Activated naive CD8-positive, alpha-beta T cell treated with anti-CD3 and anti-CD28 coated beads, Interleukin-2, amount 50 U/mL, for 24 hours (primary cell): ENCODE data around the gene NUP160.
"Not testable (repeated sequence)": the region's sequence is repeated elsewhere in the genome, so short reads cannot be mapped to it uniquely, and the experiment has no call there.

Experiments
- ATAC-seq: fragments of 150-1000 bp; cut with Tn5 transposase; one replicate; pipeline ENCODE4 v1.10.0; 2021
- DNase-seq: peaks from one replicate; pipeline ENCODE4 v3.0.0; 2021
- H3K27ac Mint-ChIP-seq: one replicate; pipeline ENCODE4 v1.8.0; 2021; ENCODE audit warnings: mild to moderate bottlenecking, mixed read lengths
- H3K27me3 Mint-ChIP-seq: one replicate; pipeline ENCODE4 v1.8.0; 2021; ENCODE audit warnings: mixed read lengths
- H3K36me3 Mint-ChIP-seq: one replicate; pipeline ENCODE4 v1.8.0; 2021; ENCODE audit warnings: low read depth, mixed read lengths
- H3K4me1 Mint-ChIP-seq: one replicate; pipeline ENCODE4 v1.8.0; 2021; ENCODE audit warnings: mixed read lengths
- H3K4me3 Mint-ChIP-seq: one replicate; pipeline ENCODE4 v1.8.0; 2021; ENCODE audit warnings: mild to moderate bottlenecking, moderate library complexity, mixed read lengths
- H3K9me3 Mint-ChIP-seq: one replicate; pipeline ENCODE4 v1.8.0; 2021; ENCODE audit warnings: mixed read lengths

NUP160 gene

DNA sequence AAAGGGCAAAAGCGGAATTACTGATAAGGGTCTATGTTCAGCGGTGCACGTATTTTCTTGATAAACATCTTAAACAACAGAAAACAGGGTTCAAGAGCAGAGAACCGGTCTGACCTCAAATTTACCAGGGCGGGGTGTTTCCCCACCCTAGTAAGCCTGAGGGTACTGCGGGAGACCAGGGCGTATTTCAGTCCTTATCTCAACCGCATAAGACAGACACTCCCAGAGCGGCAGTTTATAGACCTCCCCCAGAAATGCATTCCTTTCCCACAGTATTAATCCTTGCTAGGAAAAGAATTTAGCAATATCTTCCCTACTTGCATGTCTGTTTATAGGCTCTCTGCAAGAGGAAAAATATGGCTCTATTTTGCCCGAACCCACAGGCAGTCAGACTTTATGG is 27.7 kb upstream of the NUP160 start:
- peaks cover 22% of the 10 kb centered on the region for H3K9me3 Mint-ChIP-seq
- not testable (repeated sequence) for ATAC-seq, H3K4me1 Mint-ChIP-seq, H3K4me3 Mint-ChIP-seq, H3K36me3 Mint-ChIP-seq, H3K27me3 Mint-ChIP-seq, DNase-seq, H3K27ac Mint-ChIP-seq

- H3K27me3 Mint-ChIP-seq, result no peaks in the 10 kb centered on the region
- DNase-seq (no peak), ATAC-seq (no peak)
- peaks cover 10% of the 10 kb centered on the region for H3K4me1 Mint-ChIP-seq
- peaks cover 1% of the 10 kb centered on the region for H3K36me3 Mint-ChIP-seq
- H3K27ac Mint-ChIP-seq, result no peak overlapping the region
- no peaks in the 10 kb centered on the region for H3K9me3 Mint-ChIP-seq
- H3K4me3 Mint-ChIP-seq, result no peak overlapping the region
Measured at GRCh38 chr11:47870404-47870803, 22.3 kb upstream of the NUP160 start.

- Mint-ChIP-seq H3K27ac (no peak overlapping the region), H3K27me3 (no peaks in the 10 kb centered on the region), H3K4me3 (no peak overlapping the region), H3K36me3 (peaks cover 1% of the 10 kb centered on the region), H3K9me3 (no peaks in the 10 kb centered on the region), H3K4me1 (peaks cover 15% of the 10 kb centered on the region)
- DNase-seq, result no peak
- ATAC-seq, result no peak
Measured at GRCh38 chr11:47869544-47870393, 21.6 kb upstream of the NUP160 start.

DNA sequence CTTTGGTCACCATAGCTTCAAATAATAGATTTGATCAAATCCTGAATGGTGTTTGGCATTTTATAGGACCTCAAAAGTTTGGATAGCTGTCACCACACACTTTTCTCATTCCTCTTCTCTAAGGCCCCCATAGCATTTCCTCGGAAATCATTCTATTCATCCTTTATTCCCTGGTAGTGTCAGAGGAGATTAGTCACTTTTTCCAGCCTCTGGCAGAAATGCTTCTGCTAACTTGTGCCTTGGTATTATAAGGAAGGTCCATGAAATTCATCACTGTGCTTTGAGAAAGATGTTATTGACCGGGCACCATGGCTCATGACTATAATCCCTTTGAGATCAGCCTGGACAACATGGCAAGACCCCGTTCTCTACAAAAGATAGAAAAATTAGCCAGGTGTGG is 19.7 kb upstream of the NUP160 start:
- H3K4me3 Mint-ChIP-seq, result no peak overlapping the region
- ATAC-seq, result no peak
- no peak for DNase-seq
- no peaks in the 10 kb centered on the region for H3K36me3 Mint-ChIP-seq
- H3K4me1 Mint-ChIP-seq, result peaks cover 31% of the 10 kb centered on the region
- H3K27ac Mint-ChIP-seq, result no peak overlapping the region
- no peaks in the 10 kb centered on the region for H3K27me3 Mint-ChIP-seq
- H3K9me3 Mint-ChIP-seq, result no peaks in the 10 kb centered on the region

DNA sequence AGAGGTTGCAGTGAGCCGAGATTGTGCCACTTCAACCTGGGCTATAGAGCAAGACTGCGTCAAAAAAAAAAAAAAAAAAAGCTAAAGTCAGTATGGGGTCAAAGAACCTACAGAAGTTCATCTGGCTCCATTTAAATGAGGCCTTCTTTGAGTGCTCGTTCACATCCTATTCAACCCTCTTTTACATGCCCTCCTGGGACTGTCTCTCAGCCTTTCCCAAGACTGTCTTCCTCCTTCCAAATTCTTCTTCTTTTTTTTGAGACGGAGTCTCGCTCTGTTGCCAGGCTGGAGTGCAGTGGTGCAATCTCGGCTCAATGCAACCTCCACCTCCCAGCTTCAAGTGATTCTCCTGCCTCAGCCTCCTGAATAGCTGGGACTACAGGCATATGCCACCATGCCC is 18.7 kb upstream of the NUP160 start:
- H3K4me1 Mint-ChIP-seq, result peaks cover 39% of the 10 kb centered on the region
- H3K27me3 Mint-ChIP-seq, result not testable (repeated sequence)

GRCh38 chr11:47864901-47865300 is 16.8 kb upstream of the NUP160 start:
- H3K9me3 Mint-ChIP-seq, result no peaks in the 10 kb centered on the region
- ATAC-seq (no peak), DNase-seq (no peak)
- peaks cover 45% of the 10 kb centered on the region for H3K4me1 Mint-ChIP-seq
- no peaks in the 10 kb centered on the region for H3K27me3 Mint-ChIP-seq
- no peaks in the 10 kb centered on the region for H3K36me3 Mint-ChIP-seq
- H3K27ac Mint-ChIP-seq, result no peak overlapping the region
- peak overlapping the region; percentile 43 for H3K4me3 Mint-ChIP-seq

More for the DNA sequence above, 18.7 kb upstream of the NUP160 start:
- not testable (repeated sequence) for H3K4me3 Mint-ChIP-seq, H3K27ac Mint-ChIP-seq, DNase-seq, ATAC-seq, H3K9me3 Mint-ChIP-seq, H3K36me3 Mint-ChIP-seq

DNA sequence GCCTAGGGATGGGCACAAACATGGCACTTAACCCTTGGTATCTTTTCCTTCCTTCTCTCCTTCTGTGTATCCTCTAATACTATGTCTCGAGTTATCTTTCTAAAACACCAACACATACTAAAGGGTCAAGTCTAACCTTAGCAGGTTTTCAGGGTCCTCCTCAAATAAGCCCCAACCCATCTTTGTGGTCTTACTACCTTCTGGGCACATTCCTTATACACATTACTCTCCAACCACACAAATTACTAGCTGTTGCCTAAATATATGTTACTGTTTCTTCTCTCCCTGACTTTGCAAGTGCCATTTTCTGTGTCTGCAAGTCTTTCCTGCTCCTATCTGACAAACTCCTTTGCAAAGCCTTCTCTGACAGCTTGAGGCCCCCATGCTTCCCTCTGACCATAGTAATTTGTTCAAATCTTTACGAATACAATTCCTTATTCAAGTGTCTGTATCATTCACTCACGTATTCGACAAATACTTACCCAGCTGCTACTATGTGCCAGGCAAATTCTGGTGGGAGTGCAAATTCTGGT is 15.8 kb upstream of the NUP160 start:
- Mint-ChIP-seq H3K27ac (no peak overlapping the region), H3K4me1 (peaks cover 37% of the 10 kb centered on the region), H3K9me3 (no peaks in the 10 kb centered on the region), H3K27me3 (no peaks in the 10 kb centered on the region), H3K4me3 (no peak overlapping the region), H3K36me3 (no peaks in the 10 kb centered on the region)
- ATAC-seq (no peak), DNase-seq (no peak)

DNA sequence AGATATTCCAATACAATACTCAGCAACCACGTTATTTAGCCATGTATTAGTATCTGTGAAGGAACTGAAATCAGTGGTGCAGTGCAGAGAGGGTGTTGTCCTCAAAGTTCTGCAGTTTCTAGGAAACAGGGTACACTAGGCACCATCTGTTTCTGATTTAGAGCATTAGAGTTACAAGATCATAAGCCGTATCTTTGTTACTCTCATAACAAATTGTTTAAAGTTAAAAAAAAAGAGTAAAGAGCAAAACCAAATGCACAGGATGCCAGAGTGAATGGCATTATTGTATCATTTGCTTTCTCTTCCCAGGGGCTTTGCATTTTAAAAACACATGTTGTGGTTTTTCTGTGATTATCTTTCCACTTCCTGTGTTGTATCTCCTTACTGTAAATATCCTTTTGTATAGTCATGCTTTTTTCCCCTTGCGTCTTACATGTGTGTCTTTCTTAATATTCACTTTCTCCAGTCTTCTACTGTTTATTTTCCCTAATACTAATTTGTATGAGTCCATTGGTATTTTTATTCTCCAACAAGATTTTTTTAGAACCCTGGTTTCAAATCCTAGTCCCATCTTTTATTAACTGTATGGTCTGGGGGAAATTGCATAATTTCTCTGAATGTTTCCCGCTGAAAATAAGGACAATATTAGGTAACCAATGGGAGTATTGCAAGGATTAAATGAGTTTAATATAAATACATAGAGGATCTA is 15.2 kb upstream of the NUP160 start:
- H3K36me3 Mint-ChIP-seq, result no peaks in the 10 kb centered on the region
- no peaks in the 10 kb centered on the region for H3K9me3 Mint-ChIP-seq
- H3K27ac Mint-ChIP-seq, result no peak overlapping the region
- peaks cover 36% of the 10 kb centered on the region for H3K4me1 Mint-ChIP-seq
- ATAC-seq, result peak; percentile 52
- H3K4me3 Mint-ChIP-seq, result no peak overlapping the region
- no peaks in the 10 kb centered on the region for H3K27me3 Mint-ChIP-seq
- DNase-seq, result no peak

- H3K27ac Mint-ChIP-seq, result peak overlapping the region; percentile 30
- H3K36me3 Mint-ChIP-seq, result no peaks in the 10 kb centered on the region
- H3K9me3 Mint-ChIP-seq, result no peaks in the 10 kb centered on the region
- no peak overlapping the region for H3K4me3 Mint-ChIP-seq
- DNase-seq (no peak), ATAC-seq (peak; percentile 43)
- peaks cover 44% of the 10 kb centered on the region for H3K4me1 Mint-ChIP-seq
- H3K27me3 Mint-ChIP-seq, result no peaks in the 10 kb centered on the region
Measured at GRCh38 chr11:47861728-47862127, 13.6 kb upstream of the NUP160 start.

- H3K4me1 Mint-ChIP-seq, result peaks cover 44% of the 10 kb centered on the region
- ATAC-seq, result no peak
Measured at GRCh38 chr11:47860536-47860935, 12.4 kb upstream of the NUP160 start.

DNA sequence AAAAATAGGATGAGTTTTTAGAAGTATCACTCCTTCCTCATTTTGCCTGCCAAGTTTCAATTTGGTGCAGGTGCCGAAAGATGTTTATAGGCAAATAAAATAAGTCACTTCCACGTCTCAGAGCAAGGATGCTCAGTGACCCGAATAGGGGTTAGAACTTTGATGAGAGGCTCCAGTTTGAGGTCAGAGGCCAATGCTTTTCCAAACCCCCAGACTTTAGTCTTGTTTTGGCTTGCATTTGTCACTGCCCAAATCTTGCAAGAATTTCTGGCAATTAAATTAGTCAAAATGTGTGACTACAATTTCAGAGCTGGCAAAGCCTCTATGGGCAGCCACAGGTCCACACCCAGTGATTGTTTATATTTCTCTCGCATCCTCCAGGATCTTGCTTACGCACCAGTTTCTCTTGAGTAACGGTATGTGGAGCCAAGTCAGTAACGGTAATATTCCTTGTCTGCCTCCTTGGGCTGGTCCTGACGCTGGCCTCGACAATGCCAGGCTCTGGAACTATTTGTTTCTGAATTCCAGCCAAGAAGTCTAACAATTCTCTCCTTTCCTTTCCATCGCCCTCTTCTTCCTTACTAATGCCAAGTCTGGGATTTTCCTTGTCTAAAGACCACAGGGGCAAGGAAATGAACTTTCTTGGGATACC is 9.9 kb upstream of the NUP160 start:
- Mint-ChIP-seq H3K9me3 (no peaks in the 10 kb centered on the region), H3K4me3 (no peak overlapping the region), H3K36me3 (no peaks in the 10 kb centered on the region), H3K27ac (no peak overlapping the region), H3K4me1 (peaks cover 27% of the 10 kb centered on the region), H3K27me3 (no peaks in the 10 kb centered on the region)
- DNase-seq (no peak), ATAC-seq (no peak)

More at GRCh38 chr11:47860536-47860935, 12.4 kb upstream of the NUP160 start:
- H3K36me3 Mint-ChIP-seq, result no peaks in the 10 kb centered on the region
- no peaks in the 10 kb centered on the region for H3K9me3 Mint-ChIP-seq
- H3K27ac Mint-ChIP-seq, result no peak overlapping the region
- no peak for DNase-seq
- H3K4me3 Mint-ChIP-seq, result no peak overlapping the region
- no peaks in the 10 kb centered on the region for H3K27me3 Mint-ChIP-seq

- no peaks in the 10 kb centered on the region for H3K9me3 Mint-ChIP-seq
- peaks cover 24% of the 10 kb centered on the region for H3K4me1 Mint-ChIP-seq
- no peaks in the 10 kb centered on the region for H3K27me3 Mint-ChIP-seq
- no peak overlapping the region for H3K27ac Mint-ChIP-seq
- H3K36me3 Mint-ChIP-seq, result no peaks in the 10 kb centered on the region
- ATAC-seq (no peak), DNase-seq (no peak)
- H3K4me3 Mint-ChIP-seq, result no peak overlapping the region
Measured at GRCh38 chr11:47857485-47857884, 9.3 kb upstream of the NUP160 start.

DNA sequence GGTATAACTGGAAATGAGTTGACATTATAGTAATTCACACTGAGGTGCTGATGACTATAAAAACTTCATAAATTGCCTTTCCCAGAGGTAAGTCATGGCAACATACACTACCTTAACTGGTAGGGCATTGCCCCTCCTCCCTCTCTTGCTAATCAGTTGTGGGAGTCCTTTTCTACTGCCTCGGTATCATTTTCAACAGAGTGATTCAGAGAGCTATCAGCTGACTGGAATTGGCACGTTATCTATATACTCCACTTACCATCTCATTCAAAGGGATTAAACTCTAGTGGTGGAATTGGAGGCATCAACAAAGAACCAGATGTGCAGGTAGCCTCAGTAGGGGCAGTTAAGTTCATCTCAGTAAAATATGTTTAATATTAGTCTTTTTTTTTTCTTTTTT is 8.0 kb upstream of the NUP160 start:
- H3K4me3 Mint-ChIP-seq, result no peak overlapping the region
- no peaks in the 10 kb centered on the region for H3K36me3 Mint-ChIP-seq
- ATAC-seq (no peak), DNase-seq (no peak)
- H3K27ac Mint-ChIP-seq, result no peak overlapping the region
- no peaks in the 10 kb centered on the region for H3K9me3 Mint-ChIP-seq
- no peaks in the 10 kb centered on the region for H3K27me3 Mint-ChIP-seq
- peaks cover 23% of the 10 kb centered on the region for H3K4me1 Mint-ChIP-seq

DNA sequence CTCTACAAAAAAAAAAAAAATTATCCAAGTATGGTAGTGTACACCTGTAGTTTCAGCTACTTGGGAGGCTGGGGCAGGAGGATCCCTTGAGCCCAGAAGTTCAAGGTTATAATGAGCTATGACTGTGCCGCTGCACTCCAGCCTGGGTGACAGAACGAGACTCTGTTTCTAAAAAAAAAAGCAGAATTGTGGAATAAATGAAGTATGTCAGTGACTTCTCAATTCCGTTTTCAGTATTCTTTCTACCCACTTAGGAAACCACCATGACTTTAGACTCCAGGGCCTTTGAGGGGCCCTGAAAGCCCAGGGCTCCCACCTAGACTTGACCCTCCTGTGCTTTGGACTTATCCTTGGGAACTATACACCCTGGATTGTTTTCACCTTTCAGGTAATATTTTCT is 6.5 kb upstream of the NUP160 start:
- ATAC-seq (no peak), DNase-seq (no peak)
- Mint-ChIP-seq H3K9me3 (no peaks in the 10 kb centered on the region), H3K36me3 (no peaks in the 10 kb centered on the region), H3K27ac (no peak overlapping the region), H3K27me3 (no peaks in the 10 kb centered on the region), H3K4me3 (no peak overlapping the region), H3K4me1 (peaks cover 33% of the 10 kb centered on the region)
